ENCODE measurements around the gene DCXR.

GRCh38 chr17:81999587-81999975 is 37.9 kb downstream of the DCXR start:
- TF ChIP-seq CTCF (IDR thresholded peaks at IDR 0.05) (no peak), POLR2A (IDR thresholded peaks at IDR 0.05) (no peak)
